OCI-LY7 (cell line): ENCODE measurements around the gene WDFY2. TPM values are rescaled to one million over a fixed set of nuclear protein-coding genes. Genes with fewer than 3 reads are reported as not detected.

ENCODE experiments used
- BruUV-seq: library from RNA; stranded (reverse); fragments of 400-500 nt; replicated peaks from 2 replicates; lab custom pipeline; 2021; lab: Mats Ljungman, UMichigan
- CTCF ChIA-PET: fragments of 300-600 bp; sonication (Branson Sonifier 250); formaldehyde crosslinking; loops from one replicate; lab custom pipeline; 2022; ENCODE audit warnings: antibody characterized with exemption; ENCODE audit not compliant: unreplicated experiment; lab: Charles Lee
- POLR2A ChIA-PET: fragments of 300-600 bp; sonication (Branson Sonifier 250); formaldehyde crosslinking; loops from one replicate; lab custom pipeline; 2022; ENCODE audit warnings: antibody characterized with exemption; lab: Charles Lee
- DNase-seq: peaks from one replicate; pipeline ENCODE4 v3.0.0-alpha.2; 2015; ENCODE audit warnings: low spot score
- H2AFZ ChIP-seq: fragments of 200-600 bp; sonication (generic), shearing (Covaris generic); 2 replicates; pipeline ENCODE4 v1.6.1; 2014; ENCODE audit warnings: mild to moderate bottlenecking, antibody characterized with exemption, low read length, moderate library complexity
- H3K27ac ChIP-seq: fragments of 200-600 bp; sonication (generic); 2 replicates; pipeline ENCODE4 v1.5.1; 2014; ENCODE audit warnings: mixed run types, low read depth, mild to moderate bottlenecking, moderate library complexity, low read length, inconsistent platforms; ENCODE audit not compliant: poor library complexity, severe bottlenecking
- H3K36me3 ChIP-seq: fragments of 200-600 bp; sonication (generic); 2 replicates; pipeline ENCODE4 v1.6.1; 2014; ENCODE audit warnings: mild to moderate bottlenecking, antibody characterized with exemption, low read length, moderate library complexity, mixed read lengths; ENCODE audit not compliant: insufficient read depth
- H3K4me1 ChIP-seq: fragments of 200-600 bp; sonication (generic); 2 replicates; pipeline ENCODE4 v1.5.1; 2014; ENCODE audit warnings: mild to moderate bottlenecking, low read length; ENCODE audit not compliant: insufficient read depth, poor library complexity, severe bottlenecking
- H3K4me2 ChIP-seq: fragments of 200-600 bp; sonication (generic); 2 replicates; pipeline ENCODE4 v1.6.1; 2014; ENCODE audit warnings: mild to moderate bottlenecking, low read length
- H3K4me3 ChIP-seq: fragments of 200-600 bp; sonication (generic); 2 replicates; pipeline ENCODE4 v1.5.1; 2014; ENCODE audit warnings: mild to moderate bottlenecking, low read depth, low read length; ENCODE audit not compliant: poor library complexity, severe bottlenecking
- H3K79me2 ChIP-seq: fragments of 200-600 bp; sonication (generic); 2 replicates; pipeline ENCODE4 v1.6.1; 2016; ENCODE audit warnings: low read depth, mild to moderate bottlenecking, low read length, moderate library complexity, mixed read lengths; ENCODE audit not compliant: insufficient read depth
- H3K9me2 ChIP-seq: fragments of 200-600 bp; sonication (generic); 2 replicates; pipeline ENCODE4 v1.6.1; 2016; ENCODE audit warnings: mild to moderate bottlenecking, low read length, mixed read lengths; ENCODE audit not compliant: insufficient read depth
- H3K9me3 ChIP-seq: fragments of 200-600 bp; sonication (generic); 2 replicates; pipeline ENCODE4 v1.6.1; 2014; ENCODE audit warnings: mild to moderate bottlenecking, mixed run types, low read length, mixed read lengths
- H4K20me1 ChIP-seq: fragments of 200-600 bp; sonication (generic); 2 replicates; pipeline ENCODE4 v1.6.1; 2014; ENCODE audit warnings: mild to moderate bottlenecking, antibody characterized with exemption, low read length, moderate library complexity, mixed read lengths; ENCODE audit not compliant: insufficient read depth
- EZH2phosphoT487 ChIP-seq: fragments of 200-600 bp; sonication (generic); IDR thresholded peaks from 2 replicates; pipeline ENCODE4 v1.6.1; 2018; ENCODE audit warnings: low read depth, borderline replicate concordance, mild to moderate bottlenecking, mixed run types, antibody characterized with exemption, low read length, moderate library complexity, mixed read lengths
- intact Hi-C: fragments of 100-400 bp; cut with micrococcal nuclease; formaldehyde crosslinking; loops from one replicate; pipeline ENCODE4 v1.10.0; 2022; ENCODE audit not compliant: unreplicated experiment
- total RNA-seq, 2 experiments: library from RNA; depleted of rRNA in 1 of 2; stranded (reverse); fragments of >200 nt in 1 of 2; shearing (Covaris generic) in 1 of 2; gene quantifications; 2 replicates each; pipeline ENCODE4 v1.2.3, GENCODE V29; 2014 to 2022
- TF ChIP-seq, protein P1 (sequence below): fragments of 200-600 bp; sonication (generic); conservative IDR thresholded peaks from 2 replicates; pipeline ENCODE4 v1.5.1; 2014; ENCODE audit warnings: mild to moderate bottlenecking, antibody characterized with exemption, low read length, moderate library complexity, mixed read lengths

WDFY2 gene
- total RNA-seq, 2 experiments from 2014 or later, result 6.4 to 18.1 TPM

DNA sequence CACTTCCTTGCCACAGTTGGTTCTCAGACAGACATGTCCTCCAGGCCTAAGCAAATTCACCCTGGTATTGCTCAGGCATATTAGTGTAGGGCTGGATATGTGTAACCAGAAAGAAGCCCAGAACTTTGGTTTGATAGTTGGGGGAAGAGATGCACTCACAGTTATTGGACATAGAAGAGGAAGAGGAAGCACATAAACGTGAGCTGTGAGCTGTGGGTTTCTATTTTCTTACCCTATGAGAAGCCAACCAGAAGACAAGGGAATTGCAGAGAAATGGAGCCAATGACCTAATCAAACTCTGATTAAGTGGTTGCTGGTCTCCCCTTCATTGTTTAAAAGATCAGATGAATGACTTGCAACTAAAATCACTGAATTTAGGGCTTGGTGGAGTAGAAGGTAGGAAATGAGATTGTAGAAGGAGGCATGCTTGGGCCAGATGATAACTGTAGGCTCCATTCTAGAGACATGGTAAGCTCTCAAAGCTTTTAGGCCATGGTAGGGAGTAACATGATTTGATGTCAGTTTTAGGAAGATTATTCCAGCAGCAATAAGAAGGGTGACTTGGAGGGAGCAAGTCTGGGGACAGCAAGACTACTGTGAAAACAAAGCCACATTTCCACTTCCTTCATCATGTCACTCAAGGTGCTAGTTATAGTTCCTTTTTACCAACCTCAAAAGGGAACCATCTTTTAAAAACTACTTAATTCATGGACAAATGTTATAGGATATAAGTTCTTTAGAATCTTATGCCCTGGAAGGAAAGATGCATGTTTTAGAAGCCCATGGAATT lies 24.1 kb upstream of the WDFY2 start:
- Histone ChIP-seq H3K36me3 (no peaks in the 10 kb centered on the region), H3K9me3 (no peaks in the 10 kb centered on the region), H3K4me3 (no peak overlapping the region), H3K27ac (no peak overlapping the region), H3K4me2 (no peak overlapping the region), H3K79me2 (no peaks in the 10 kb centered on the region), H2AFZ (peak overlapping the region; percentile 32; the same call in 1 of the 2 replicates), H3K9me2 (no peaks in the 10 kb centered on the region), H4K20me1 (no peaks in the 10 kb centered on the region), H3K4me1 (peaks cover 6% of the 10 kb centered on the region)
- BruUV-seq, result no TSS peak
- POLR2A ChIA-PET, result interaction anchor here (1.7 kb wide), 1 partner anchor 9 kb away, joined by 7 read pairs; no protein-coding TSS in a partner anchor
- CTCF ChIA-PET, result no interaction called here
- intact Hi-C loops, result no loop called here
- no peak for TF ChIP-seq EZH2phosphoT487
- no peak for DNase-seq

DNA sequence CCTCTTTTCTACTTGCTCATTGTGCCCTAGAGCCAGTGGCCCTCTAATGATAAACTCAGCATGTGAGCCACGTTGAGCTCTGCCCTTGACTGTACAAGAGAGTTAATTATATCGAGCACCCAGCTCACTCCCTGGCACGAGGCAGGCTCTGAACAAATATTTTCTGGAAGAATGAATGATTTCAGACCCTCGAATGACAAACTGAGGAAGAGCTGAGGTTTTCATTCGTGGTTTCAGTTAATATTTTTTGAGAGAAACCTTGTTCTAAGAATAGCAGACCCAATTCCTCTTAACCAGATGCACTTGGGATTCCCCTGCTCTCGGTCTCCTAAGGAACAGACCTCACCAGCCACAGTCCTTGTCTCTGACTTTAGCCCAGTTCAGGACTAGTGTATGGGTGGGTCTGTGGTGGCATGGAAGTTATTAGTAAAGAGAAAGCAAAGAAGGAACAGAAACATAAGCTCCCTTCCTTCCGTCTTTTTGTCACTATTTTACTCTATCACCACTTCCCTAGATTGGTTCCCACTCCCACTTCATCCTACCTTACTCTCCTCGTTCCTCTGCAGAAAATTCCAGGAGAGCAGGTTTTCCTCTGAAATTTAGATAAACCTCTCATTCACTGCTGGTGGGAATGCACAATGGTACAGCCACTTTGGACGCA lies 22.1 kb upstream of the WDFY2 start:
- no TSS peak for BruUV-seq
- Histone ChIP-seq H3K4me2 (no peak overlapping the region), H3K9me3 (no peaks in the 10 kb centered on the region), H2AFZ (no peak overlapping the region), H3K4me1 (peaks cover 6% of the 10 kb centered on the region), H3K79me2 (no peaks in the 10 kb centered on the region), H4K20me1 (no peaks in the 10 kb centered on the region), H3K4me3 (no peak overlapping the region), H3K27ac (no peak overlapping the region), H3K36me3 (no peaks in the 10 kb centered on the region), H3K9me2 (no peaks in the 10 kb centered on the region)
- no peak for DNase-seq
- no peak for TF ChIP-seq EZH2phosphoT487
- TF ChIP-seq, protein P1, sequence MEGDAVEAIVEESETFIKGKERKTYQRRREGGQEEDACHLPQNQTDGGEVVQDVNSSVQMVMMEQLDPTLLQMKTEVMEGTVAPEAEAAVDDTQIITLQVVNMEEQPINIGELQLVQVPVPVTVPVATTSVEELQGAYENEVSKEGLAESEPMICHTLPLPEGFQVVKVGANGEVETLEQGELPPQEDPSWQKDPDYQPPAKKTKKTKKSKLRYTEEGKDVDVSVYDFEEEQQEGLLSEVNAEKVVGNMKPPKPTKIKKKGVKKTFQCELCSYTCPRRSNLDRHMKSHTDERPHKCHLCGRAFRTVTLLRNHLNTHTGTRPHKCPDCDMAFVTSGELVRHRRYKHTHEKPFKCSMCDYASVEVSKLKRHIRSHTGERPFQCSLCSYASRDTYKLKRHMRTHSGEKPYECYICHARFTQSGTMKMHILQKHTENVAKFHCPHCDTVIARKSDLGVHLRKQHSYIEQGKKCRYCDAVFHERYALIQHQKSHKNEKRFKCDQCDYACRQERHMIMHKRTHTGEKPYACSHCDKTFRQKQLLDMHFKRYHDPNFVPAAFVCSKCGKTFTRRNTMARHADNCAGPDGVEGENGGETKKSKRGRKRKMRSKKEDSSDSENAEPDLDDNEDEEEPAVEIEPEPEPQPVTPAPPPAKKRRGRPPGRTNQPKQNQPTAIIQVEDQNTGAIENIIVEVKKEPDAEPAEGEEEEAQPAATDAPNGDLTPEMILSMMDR, result no peak
- intact Hi-C loops, result no loop called here
- ChIA-PET CTCF (no interaction called here), POLR2A (interaction anchor here (0.9 kb wide), 1 partner anchor 37 kb away, joined by 4 read pairs; no protein-coding TSS in a partner anchor)

DNA sequence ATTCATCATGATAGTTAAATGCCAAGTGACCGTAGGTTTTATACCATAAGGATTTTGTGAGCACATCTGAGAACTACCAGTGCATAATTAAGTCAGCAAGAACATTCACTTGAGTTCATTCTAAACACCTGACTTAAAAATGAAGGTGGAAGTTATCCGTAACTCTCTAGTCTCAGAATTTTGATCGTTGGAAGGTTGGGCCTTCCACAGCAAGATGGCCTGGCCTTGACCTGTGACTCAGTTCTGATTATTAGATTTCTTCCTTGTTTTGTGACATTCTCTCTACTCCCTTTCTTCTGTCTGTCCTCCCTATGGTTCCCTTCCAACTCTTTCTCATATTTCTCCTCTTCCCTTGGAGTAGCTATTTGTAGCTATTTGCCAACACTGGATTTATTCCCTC lies 20.0 kb upstream of the WDFY2 start:
- H3K4me3 ChIP-seq, result no peak overlapping the region
- no peaks in the 10 kb centered on the region for H3K36me3 ChIP-seq
- H4K20me1 ChIP-seq, result no peaks in the 10 kb centered on the region
- TF ChIP-seq, protein P1, result no peak
- no peak for TF ChIP-seq EZH2phosphoT487
- no peaks in the 10 kb centered on the region for H3K79me2 ChIP-seq
- H2AFZ ChIP-seq, result no peak overlapping the region
- no peak overlapping the region for H3K4me2 ChIP-seq
- no peaks in the 10 kb centered on the region for H3K9me2 ChIP-seq
- BruUV-seq, result no TSS peak
- no peak for DNase-seq
- CTCF ChIA-PET, result no interaction called here
- intact Hi-C loops, result no loop called here
- peaks cover 6% of the 10 kb centered on the region for H3K4me1 ChIP-seq
- POLR2A ChIA-PET, result interaction anchor here (0.5 kb wide), 1 partner anchor 114 kb away, joined by 3 read pairs; no protein-coding TSS in a partner anchor
- no peaks in the 10 kb centered on the region for H3K9me3 ChIP-seq
- H3K27ac ChIP-seq, result no peak overlapping the region
